ENCODE results near the gene GPSM3. TPM values are rescaled to one million over a fixed set of nuclear protein-coding genes. Genes with fewer than 3 reads are reported as not detected.

Gene GPSM3
- total and polyA plus RNA-seq, 2 of the 13 experiments (the other 11 are each of a cell fraction or from before 2014, with no cell fraction given) = 0.18 to 6.2 TPM

DNA sequence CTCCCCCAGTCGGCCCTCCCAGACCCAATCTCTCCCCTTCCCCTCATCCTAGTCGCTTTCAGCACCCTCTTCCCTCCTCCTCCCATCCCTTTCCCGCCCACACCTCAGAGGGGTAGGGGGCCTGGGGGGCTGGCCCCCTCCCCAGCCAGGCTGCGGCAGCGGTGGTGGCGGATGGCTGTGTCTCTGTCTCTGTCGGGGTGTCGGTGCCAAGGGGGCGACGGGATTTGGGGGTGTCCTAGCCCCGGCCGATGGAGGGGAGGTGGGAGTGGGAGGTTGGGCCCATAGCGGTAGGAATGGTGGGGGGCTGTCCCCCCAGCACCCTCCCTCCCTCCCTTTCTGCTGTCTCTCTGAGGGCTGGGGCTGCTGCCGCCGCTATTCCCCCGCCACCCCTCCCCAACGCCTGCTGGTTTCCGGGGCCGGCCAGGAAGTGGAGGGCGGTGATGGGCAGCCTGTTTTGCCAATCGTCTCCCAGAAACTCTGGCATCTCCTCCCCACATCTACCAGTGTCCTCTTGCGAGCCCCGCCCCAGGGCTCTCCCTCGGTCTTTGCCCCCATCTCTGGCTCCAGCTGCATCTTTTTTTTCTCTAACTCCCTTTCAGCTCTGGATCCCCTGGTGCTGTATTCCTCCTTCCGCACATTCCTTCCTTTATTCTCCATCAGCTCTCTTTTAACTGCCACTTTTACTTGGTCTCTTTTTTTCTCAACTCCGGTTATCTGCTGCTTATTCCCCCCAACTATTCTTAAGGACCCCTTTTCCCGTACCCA lies 16.6 kb downstream of the GPSM3 start, which contains the start of gene AGPAT1 (continued):
- TF ChIP-seq ZNF619 (CRISPR knock-in tag; IDR thresholded peaks at IDR 0.05) (no peak), ZNF3 (CRISPR knock-in tag; IDR thresholded peaks at IDR 0.05) (no peak), ISX (CRISPR knock-in tag; conservative IDR thresholded peaks at IDR 0.05) (no peak), HNRNPK (IDR thresholded peaks at IDR 0.05; ENCODE audit: low read depth, low read length, poor library complexity, severe bottlenecking) (peak; percentile 98), YY1 (IDR thresholded peaks at IDR 0.05; ENCODE audit: insufficient read depth, insufficient replicate concordance, low read depth, low read length) (peak; percentile 32), ZNF883 (CRISPR knock-in tag; IDR thresholded peaks at IDR 0.05; ENCODE audit: not compliant biosample characterization) (peak; percentile 72), SMAD3 (CRISPR knock-in tag; IDR thresholded peaks at IDR 0.05) (no peak), RORA (CRISPR knock-in tag; IDR thresholded peaks at IDR 0.05) (no peak), POLR2A (IDR thresholded peaks at IDR 0.05; ENCODE audit: insufficient read depth in 1 of 2, low read depth in 2 of 2, low read length in 2 of 2) (peak; percentile 52 to 88; a peak in 3 of 4 replicates), ETV5 (CRISPR knock-in tag; IDR thresholded peaks at IDR 0.05; ENCODE audit: borderline replicate concordance) (peak; percentile 70; the same call in 1 of the 2 replicates), SMC3 (IDR thresholded peaks at IDR 0.05; ENCODE audit: low read length) (no peak), SP1 (IDR thresholded peaks at IDR 0.05) (no peak), SP1 (CRISPR knock-in tag; IDR thresholded peaks at IDR 0.05) (peak; percentile 42; the same call in 1 of the 2 replicates), GTF3A (CRISPR knock-in tag; conservative IDR thresholded peaks at IDR 0.05) (no peak), ZNF589 (CRISPR knock-in tag; conservative IDR thresholded peaks at IDR 0.05) (no peak)
- TF ChIP-seq, protein P1, sequence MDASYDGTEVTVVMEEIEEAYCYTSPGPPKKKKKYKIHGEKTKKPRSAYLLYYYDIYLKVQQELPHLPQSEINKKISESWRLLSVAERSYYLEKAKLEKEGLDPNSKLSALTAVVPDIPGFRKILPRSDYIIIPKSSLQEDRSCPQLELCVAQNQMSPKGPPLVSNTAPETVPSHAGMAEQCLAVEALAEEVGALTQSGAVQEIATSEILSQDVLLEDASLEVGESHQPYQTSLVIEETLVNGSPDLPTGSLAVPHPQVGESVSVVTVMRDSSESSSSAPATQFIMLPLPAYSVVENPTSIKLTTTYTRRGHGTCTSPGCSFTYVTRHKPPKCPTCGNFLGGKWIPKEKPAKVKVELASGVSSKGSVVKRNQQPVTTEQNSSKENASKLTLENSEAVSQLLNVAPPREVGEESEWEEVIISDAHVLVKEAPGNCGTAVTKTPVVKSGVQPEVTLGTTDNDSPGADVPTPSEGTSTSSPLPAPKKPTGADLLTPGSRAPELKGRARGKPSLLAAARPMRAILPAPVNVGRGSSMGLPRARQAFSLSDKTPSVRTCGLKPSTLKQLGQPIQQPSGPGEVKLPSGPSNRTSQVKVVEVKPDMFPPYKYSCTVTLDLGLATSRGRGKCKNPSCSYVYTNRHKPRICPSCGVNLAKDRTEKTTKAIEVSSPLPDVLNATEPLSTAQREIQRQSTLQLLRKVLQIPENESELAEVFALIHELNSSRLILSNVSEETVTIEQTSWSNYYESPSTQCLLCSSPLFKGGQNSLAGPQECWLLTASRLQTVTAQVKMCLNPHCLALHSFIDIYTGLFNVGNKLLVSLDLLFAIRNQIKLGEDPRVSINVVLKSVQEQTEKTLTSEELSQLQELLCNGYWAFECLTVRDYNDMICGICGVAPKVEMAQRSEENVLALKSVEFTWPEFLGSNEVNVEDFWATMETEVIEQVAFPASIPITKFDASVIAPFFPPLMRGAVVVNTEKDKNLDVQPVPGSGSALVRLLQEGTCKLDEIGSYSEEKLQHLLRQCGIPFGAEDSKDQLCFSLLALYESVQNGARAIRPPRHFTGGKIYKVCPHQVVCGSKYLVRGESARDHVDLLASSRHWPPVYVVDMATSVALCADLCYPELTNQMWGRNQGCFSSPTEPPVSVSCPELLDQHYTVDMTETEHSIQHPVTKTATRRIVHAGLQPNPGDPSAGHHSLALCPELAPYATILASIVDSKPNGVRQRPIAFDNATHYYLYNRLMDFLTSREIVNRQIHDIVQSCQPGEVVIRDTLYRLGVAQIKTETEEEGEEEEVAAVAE (CRISPR knock-in tag; IDR thresholded peaks at IDR 0.05; ENCODE audit: borderline replicate concordance) = peak; percentile 30; the same call in 1 of the 2 replicates
- TF ChIP-seq, protein P2, sequence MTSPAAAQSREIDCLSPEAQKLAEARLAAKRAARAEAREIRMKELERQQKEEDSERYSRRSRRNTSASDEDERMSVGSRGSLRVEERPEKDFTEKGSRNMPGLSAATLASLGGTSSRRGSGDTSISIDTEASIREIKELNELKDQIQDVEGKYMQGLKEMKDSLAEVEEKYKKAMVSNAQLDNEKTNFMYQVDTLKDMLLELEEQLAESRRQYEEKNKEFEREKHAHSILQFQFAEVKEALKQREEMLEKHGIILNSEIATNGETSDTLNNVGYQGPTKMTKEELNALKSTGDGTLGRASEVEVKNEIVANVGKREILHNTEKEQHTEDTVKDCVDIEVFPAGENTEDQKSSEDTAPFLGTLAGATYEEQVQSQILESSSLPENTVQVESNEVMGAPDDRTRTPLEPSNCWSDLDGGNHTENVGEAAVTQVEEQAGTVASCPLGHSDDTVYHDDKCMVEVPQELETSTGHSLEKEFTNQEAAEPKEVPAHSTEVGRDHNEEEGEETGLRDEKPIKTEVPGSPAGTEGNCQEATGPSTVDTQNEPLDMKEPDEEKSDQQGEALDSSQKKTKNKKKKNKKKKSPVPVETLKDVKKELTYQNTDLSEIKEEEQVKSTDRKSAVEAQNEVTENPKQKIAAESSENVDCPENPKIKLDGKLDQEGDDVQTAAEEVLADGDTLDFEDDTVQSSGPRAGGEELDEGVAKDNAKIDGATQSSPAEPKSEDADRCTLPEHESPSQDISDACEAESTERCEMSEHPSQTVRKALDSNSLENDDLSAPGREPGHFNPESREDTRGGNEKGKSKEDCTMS (CRISPR knock-in tag; conservative IDR thresholded peaks at IDR 0.05) = no peak
- TF ChIP-seq, protein P3, sequence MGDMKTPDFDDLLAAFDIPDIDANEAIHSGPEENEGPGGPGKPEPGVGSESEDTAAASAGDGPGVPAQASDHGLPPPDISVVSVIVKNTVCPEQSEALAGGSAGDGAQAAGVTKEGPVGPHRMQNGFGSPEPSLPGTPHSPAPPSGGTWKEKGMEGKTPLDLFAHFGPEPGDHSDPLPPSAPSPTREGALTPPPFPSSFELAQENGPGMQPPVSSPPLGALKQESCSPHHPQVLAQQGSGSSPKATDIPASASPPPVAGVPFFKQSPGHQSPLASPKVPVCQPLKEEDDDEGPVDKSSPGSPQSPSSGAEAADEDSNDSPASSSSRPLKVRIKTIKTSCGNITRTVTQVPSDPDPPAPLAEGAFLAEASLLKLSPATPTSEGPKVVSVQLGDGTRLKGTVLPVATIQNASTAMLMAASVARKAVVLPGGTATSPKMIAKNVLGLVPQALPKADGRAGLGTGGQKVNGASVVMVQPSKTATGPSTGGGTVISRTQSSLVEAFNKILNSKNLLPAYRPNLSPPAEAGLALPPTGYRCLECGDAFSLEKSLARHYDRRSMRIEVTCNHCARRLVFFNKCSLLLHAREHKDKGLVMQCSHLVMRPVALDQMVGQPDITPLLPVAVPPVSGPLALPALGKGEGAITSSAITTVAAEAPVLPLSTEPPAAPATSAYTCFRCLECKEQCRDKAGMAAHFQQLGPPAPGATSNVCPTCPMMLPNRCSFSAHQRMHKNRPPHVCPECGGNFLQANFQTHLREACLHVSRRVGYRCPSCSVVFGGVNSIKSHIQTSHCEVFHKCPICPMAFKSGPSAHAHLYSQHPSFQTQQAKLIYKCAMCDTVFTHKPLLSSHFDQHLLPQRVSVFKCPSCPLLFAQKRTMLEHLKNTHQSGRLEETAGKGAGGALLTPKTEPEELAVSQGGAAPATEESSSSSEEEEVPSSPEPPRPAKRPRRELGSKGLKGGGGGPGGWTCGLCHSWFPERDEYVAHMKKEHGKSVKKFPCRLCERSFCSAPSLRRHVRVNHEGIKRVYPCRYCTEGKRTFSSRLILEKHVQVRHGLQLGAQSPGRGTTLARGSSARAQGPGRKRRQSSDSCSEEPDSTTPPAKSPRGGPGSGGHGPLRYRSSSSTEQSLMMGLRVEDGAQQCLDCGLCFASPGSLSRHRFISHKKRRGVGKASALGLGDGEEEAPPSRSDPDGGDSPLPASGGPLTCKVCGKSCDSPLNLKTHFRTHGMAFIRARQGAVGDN (CRISPR knock-in tag; IDR thresholded peaks at IDR 0.05) = peak; percentile 79
- TF ChIP-seq, protein P4, sequence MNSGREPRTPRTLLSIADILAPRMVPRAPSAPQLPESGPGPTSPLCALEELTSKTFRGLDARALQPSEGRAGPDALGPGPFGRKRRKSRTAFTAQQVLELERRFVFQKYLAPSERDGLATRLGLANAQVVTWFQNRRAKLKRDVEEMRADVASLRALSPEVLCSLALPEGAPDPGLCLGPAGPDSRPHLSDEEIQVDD (CRISPR knock-in tag; IDR thresholded peaks at IDR 0.05; ENCODE audit: borderline replicate concordance) = no peak
